Neural progenitor cell (in vitro differentiated cells): ENCODE measurements around the gene RASGRF1. TPM values are rescaled to one million over a fixed set of nuclear protein-coding genes. Genes with fewer than 3 reads are reported as not detected.

ENCODE experiments used
- DNase-seq: peaks from one replicate; pipeline ENCODE4 v3.0.0-alpha.2; 2016; ENCODE audit warnings: low spot score
- H2AFZ ChIP-seq: fragments of 200-600 bp; sonication (generic); replicated peaks from 2 replicates; pipeline ENCODE4 v1.6.1; 2016; ENCODE audit warnings: antibody characterized with exemption
- H3F3A ChIP-seq: fragments of 200-600 bp; sonication (generic); 2 replicates; pipeline ENCODE4 v1.6.1; 2016; ENCODE audit warnings: antibody characterized with exemption, low read depth
- H3K27ac ChIP-seq: fragments of 200-600 bp; sonication (generic); 2 replicates; pipeline ENCODE4 v1.5.1; 2016; ENCODE audit warnings: mild to moderate bottlenecking
- H3K27me3 ChIP-seq: fragments of 200-600 bp; sonication (generic); 2 replicates; pipeline ENCODE4 v1.6.1; 2016; ENCODE audit warnings: mild to moderate bottlenecking, moderate library complexity
- H3K36me3 ChIP-seq: fragments of 200-600 bp; sonication (generic); 2 replicates; pipeline ENCODE4 v1.5.1; 2016
- H3K4me1 ChIP-seq: fragments of 200-600 bp; sonication (generic); 2 replicates; pipeline ENCODE4 v1.6.1; 2016; ENCODE audit warnings: mixed run types
- H3K4me2 ChIP-seq: fragments of 200-600 bp; sonication (generic); 2 replicates; pipeline ENCODE4 v1.6.1; 2016
- H3K4me3 ChIP-seq: fragments of 200-600 bp; sonication (generic); 2 replicates; pipeline ENCODE4 v1.5.1; 2016
- H3K79me2 ChIP-seq: fragments of 200-600 bp; sonication (generic); 2 replicates; pipeline ENCODE4 v1.6.1; 2016; ENCODE audit warnings: low read depth
- H3K9ac ChIP-seq: fragments of 200-600 bp; sonication (generic); 2 replicates; pipeline ENCODE4 v1.6.1; 2016
- H3K9me3 ChIP-seq: fragments of 200-600 bp; sonication (generic); 2 replicates; pipeline ENCODE4 v1.5.1; 2016; ENCODE audit warnings: low read depth
- H4K20me1 ChIP-seq: fragments of 200-600 bp; sonication (generic); 2 replicates; pipeline ENCODE4 v1.6.1; 2016; ENCODE audit warnings: low read depth
- H3K27ac Mint-ChIP-seq: 3 replicates; pipeline ENCODE4 v1.8.0; 2021; ENCODE audit warnings: mixed read lengths
- H3K27me3 Mint-ChIP-seq: 2 replicates; pipeline ENCODE4 v1.8.0; 2022; ENCODE audit warnings: low read depth, mild to moderate bottlenecking, inconsistent platforms, moderate library complexity, mixed read lengths; ENCODE audit not compliant: insufficient read depth
- H3K36me3 Mint-ChIP-seq: 3 replicates; pipeline ENCODE4 v1.8.0; 2021; ENCODE audit warnings: mixed read lengths
- H3K4me1 Mint-ChIP-seq: 3 replicates; pipeline ENCODE4 v1.8.0; 2021; ENCODE audit warnings: mixed read lengths
- H3K4me3 Mint-ChIP-seq: 3 replicates; pipeline ENCODE4 v1.8.0; 2021; ENCODE audit warnings: mild to moderate bottlenecking, moderate library complexity, mixed read lengths
- H3K9me3 Mint-ChIP-seq: 3 replicates; pipeline ENCODE4 v1.8.0; 2020; ENCODE audit warnings: mixed read lengths
- EZH2 ChIP-seq: fragments of 200-600 bp; sonication (generic); IDR thresholded peaks from 2 replicates; pipeline ENCODE4 v1.6.1; 2017; ENCODE audit warnings: antibody characterized with exemption, mild to moderate bottlenecking, moderate library complexity
- EZH2phosphoT487 ChIP-seq: fragments of 200-600 bp; sonication (generic); IDR thresholded peaks from 2 replicates; pipeline ENCODE4 v1.6.1; 2017; ENCODE audit warnings: antibody characterized with exemption
- total RNA-seq: library from RNA; depleted of rRNA; stranded (reverse); fragments of >200 nt; gene quantifications from 2 replicates; pipeline ENCODE4 v1.2.3, GENCODE V29; 2015; ENCODE audit warnings: low replicate concordance
- TF ChIP-seq, protein P1 (sequence below): fragments of 200-600 bp; sonication (generic); IDR thresholded peaks from 2 replicates; pipeline ENCODE4 v1.5.1; 2017; ENCODE audit warnings: antibody characterized with exemption, mild to moderate bottlenecking

The RASGRF1 gene
- total RNA-seq, 1 donor from 2014 or later: 0.22 TPM

DNA sequence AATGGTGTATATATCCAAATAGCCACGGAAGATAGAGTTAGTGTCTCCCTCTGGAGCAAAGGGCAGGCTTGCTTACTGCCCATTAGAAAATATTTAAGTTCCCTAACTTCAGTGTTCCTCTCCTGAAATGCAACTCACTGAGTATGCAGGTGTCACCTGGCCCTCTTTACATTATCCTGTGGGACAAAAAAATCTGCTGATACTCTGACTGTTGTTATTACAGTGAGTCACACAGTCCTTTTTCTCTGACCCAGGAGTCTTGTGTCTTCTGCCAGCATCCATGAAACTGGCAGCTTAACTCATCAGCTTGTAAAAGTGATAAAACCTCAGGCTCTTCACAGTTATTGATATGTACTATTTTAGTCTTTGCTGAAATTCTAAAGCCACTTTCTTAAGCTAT is 42.2 kb upstream of the RASGRF1 start:
- Histone ChIP-seq H3K4me1 (peaks cover 11% of the 10 kb centered on the region), H3K36me3 (no peaks in the 10 kb centered on the region), H3F3A (no peaks in the 10 kb centered on the region), H2AFZ (no peak overlapping the region), H3K27ac (no peak overlapping the region), H3K9ac (no peak overlapping the region), H3K27me3 (no peaks in the 10 kb centered on the region), H3K79me2 (no peaks in the 10 kb centered on the region), H3K4me3 (no peak overlapping the region), H4K20me1 (no peaks in the 10 kb centered on the region), H3K9me3 (no peaks in the 10 kb centered on the region), H3K4me2 (no peak overlapping the region)
- H3K9me3 Mint-ChIP-seq: peaks cover 2% of the 10 kb centered on the region
- no peaks in the 10 kb centered on the region for H3K36me3 Mint-ChIP-seq
- H3K4me1 Mint-ChIP-seq: peaks cover 12% of the 10 kb centered on the region
- TF ChIP-seq EZH2phosphoT487 (no peak), EZH2 (no peak)
- TF ChIP-seq, protein P1, sequence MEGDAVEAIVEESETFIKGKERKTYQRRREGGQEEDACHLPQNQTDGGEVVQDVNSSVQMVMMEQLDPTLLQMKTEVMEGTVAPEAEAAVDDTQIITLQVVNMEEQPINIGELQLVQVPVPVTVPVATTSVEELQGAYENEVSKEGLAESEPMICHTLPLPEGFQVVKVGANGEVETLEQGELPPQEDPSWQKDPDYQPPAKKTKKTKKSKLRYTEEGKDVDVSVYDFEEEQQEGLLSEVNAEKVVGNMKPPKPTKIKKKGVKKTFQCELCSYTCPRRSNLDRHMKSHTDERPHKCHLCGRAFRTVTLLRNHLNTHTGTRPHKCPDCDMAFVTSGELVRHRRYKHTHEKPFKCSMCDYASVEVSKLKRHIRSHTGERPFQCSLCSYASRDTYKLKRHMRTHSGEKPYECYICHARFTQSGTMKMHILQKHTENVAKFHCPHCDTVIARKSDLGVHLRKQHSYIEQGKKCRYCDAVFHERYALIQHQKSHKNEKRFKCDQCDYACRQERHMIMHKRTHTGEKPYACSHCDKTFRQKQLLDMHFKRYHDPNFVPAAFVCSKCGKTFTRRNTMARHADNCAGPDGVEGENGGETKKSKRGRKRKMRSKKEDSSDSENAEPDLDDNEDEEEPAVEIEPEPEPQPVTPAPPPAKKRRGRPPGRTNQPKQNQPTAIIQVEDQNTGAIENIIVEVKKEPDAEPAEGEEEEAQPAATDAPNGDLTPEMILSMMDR: no peak
- DNase-seq: no peak
- H3K27ac Mint-ChIP-seq: no peak overlapping the region
- H3K4me3 Mint-ChIP-seq: no peak overlapping the region
- peaks cover 4% of the 10 kb centered on the region for H3K27me3 Mint-ChIP-seq

- H3K27me3 ChIP-seq: no peaks in the 10 kb centered on the region
- H3K9me3 ChIP-seq: no peaks in the 10 kb centered on the region
- no peak overlapping the region for H3K9ac ChIP-seq
- TF ChIP-seq EZH2: no peak
- TF ChIP-seq EZH2phosphoT487: no peak
- TF ChIP-seq, protein P1: no peak
- no peak overlapping the region for H3K4me3 Mint-ChIP-seq
- no peaks in the 10 kb centered on the region for H4K20me1 ChIP-seq
- H3K4me1 Mint-ChIP-seq: peaks cover 12% of the 10 kb centered on the region
- H3K36me3 Mint-ChIP-seq: no peaks in the 10 kb centered on the region
- H3K36me3 ChIP-seq: no peaks in the 10 kb centered on the region
- H3K27ac Mint-ChIP-seq: no peak overlapping the region
- H3K79me2 ChIP-seq: no peaks in the 10 kb centered on the region
- no peak overlapping the region for H2AFZ ChIP-seq
- peaks cover 3% of the 10 kb centered on the region for H3K9me3 Mint-ChIP-seq
- no peaks in the 10 kb centered on the region for H3F3A ChIP-seq
- no peak overlapping the region for H3K27ac ChIP-seq
- H3K4me3 ChIP-seq: no peak overlapping the region
- H3K27me3 Mint-ChIP-seq: peaks cover 4% of the 10 kb centered on the region
- H3K4me2 ChIP-seq: no peak overlapping the region
- DNase-seq: no peak
- H3K4me1 ChIP-seq: peaks cover 11% of the 10 kb centered on the region
These were observed 41.8 kb upstream of the RASGRF1 start for GRCh38 chr15:79132361-79132760.

GRCh38 chr15:79130535-79131130 is 40.1 kb upstream of the RASGRF1 start:
- Histone ChIP-seq H3K79me2 (no peaks in the 10 kb centered on the region), H3K36me3 (no peaks in the 10 kb centered on the region), H3K4me2 (no peak overlapping the region), H3K27me3 (no peaks in the 10 kb centered on the region), H3K9me3 (no peaks in the 10 kb centered on the region), H4K20me1 (no peaks in the 10 kb centered on the region), H3K9ac (no peak overlapping the region), H3F3A (no peaks in the 10 kb centered on the region), H3K4me3 (no peak overlapping the region), H3K27ac (no peak overlapping the region), H2AFZ (no peak overlapping the region), H3K4me1 (no peaks in the 10 kb centered on the region)
- H3K4me3 Mint-ChIP-seq: no peak overlapping the region
- no peaks in the 10 kb centered on the region for H3K4me1 Mint-ChIP-seq
- H3K9me3 Mint-ChIP-seq: peaks cover 3% of the 10 kb centered on the region
- peaks cover 4% of the 10 kb centered on the region for H3K27me3 Mint-ChIP-seq
- DNase-seq: peak; percentile 16
- no peak overlapping the region for H3K27ac Mint-ChIP-seq
- TF ChIP-seq EZH2 (no peak), EZH2phosphoT487 (no peak)
- TF ChIP-seq, protein P1: peak; percentile 36
- H3K36me3 Mint-ChIP-seq: no peaks in the 10 kb centered on the region
